GM18511 (cell line): Measurements from ENCODE around the gene BBS9.

Source experiments
- ATAC-seq: cut with Tn5 transposase; IDR thresholded peaks from one replicate; pipeline ENCODE4 v1.9.1; 2021; ENCODE audit warnings: mild to moderate bottlenecking, moderate library complexity; ENCODE audit not compliant: unreplicated experiment

Gene BBS9

GRCh38 chr7:33351709-33352108, 222.3 kb downstream of the BBS9 start:
- no peak for ATAC-seq

GRCh38 chr7:33354201-33354600, 224.8 kb downstream of the BBS9 start:
- ATAC-seq = no peak

DNA sequence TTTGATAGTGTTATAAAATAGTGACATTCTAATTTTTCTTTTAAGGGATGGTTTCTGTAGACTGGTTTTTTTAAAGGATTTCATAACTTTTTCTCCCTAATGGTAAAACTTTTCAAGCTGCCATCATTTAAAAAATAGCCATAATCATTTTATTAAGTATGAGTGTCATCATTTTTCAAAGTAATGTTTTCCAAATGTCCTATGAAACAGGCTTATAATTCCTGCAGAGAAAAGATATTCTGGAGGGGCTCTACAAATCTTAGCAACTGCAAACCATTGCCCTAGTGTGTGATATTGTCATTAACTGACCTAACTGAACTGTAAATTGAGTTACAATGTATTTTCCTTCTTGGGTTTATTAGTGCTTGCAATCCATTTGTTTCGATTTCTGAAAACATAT, 226.0 kb downstream of the BBS9 start:
- ATAC-seq = no peak

- ATAC-seq = no peak
These were observed 227.0 kb downstream of the BBS9 start for GRCh38 chr7:33356336-33356735.

DNA sequence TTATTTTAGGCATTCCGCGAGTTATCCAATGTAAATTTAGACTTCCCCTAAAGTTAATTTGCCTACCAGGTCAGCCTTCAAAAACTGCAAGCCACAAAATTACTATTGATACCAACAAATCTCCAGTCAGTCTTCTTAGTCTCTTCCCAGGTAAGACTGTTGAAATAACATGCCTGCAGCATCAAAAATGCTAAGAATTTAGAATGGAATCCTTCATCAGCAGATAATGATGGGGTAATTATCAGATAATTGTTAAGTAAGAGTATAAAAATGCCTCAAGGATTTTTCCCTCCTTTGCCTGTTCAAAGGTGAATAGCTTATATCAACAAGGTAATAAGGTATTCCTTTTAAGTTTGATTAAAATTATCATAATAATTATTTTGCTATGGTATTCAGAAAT, 228.5 kb downstream of the BBS9 start:
- no peak for ATAC-seq

- ATAC-seq = peak; percentile 55
These were observed 240.5 kb downstream of the BBS9 start for GRCh38 chr7:33369888-33370287.

DNA sequence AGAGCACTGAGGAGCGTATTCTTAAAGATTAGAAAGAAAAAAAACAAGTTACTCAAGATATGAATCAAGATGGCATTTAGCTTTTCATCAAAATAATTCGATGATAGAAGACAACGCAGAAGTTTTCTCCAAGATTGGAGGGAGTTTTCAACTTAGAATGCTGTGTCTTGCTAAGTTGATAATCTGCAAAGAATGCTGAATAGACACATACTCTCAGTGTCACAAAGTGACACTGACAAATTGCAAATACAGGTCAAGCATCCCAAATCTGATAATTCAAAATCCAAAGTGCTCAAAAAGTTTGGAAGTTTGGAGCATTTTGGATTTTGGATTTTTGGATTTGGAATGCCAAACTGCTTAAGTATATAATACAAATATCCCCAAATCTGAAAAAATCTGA, 243.8 kb downstream of the BBS9 start:
- ATAC-seq = no peak

- no peak for ATAC-seq
These were observed 250.6 kb downstream of the BBS9 start for GRCh38 chr7:33379891-33380525.

DNA sequence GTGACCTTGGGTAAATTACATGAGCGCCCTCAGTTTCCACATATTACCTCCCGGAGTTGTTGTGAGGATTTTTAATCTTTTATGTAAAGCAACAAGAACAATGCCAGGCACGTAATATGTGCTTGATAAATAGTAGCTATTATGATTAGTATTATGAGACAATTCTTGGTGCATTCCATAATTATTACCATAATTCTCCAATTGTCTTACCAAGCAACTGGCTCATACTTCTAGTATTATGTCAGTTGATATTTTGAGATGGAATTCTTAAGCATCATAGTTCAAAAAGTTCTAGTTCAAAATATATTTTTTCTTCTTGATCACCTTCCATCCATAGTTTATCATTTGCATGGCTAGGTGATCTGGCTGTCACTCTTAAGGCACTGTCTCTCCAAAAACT, 259.0 kb downstream of the BBS9 start:
- no peak for ATAC-seq

DNA sequence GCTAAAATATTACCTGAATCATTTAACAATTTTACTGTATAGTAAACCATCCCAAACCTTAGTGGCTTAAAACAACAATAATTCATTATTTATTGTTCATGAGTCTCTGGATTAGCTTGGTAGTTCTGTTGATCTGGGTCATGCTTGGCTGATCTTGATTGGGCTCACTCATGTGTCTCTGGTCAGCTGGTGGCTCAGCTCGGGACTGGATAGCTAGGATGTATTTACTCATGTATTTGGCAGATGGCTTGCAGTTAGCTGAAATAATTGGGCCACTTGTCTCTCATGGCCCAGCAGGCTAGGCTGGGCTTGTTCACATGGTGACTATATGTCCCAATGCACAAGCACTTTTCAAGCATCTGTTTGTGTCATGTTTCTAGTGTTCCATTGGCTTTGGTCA, 262.8 kb downstream of the BBS9 start:
- no peak for ATAC-seq

DNA sequence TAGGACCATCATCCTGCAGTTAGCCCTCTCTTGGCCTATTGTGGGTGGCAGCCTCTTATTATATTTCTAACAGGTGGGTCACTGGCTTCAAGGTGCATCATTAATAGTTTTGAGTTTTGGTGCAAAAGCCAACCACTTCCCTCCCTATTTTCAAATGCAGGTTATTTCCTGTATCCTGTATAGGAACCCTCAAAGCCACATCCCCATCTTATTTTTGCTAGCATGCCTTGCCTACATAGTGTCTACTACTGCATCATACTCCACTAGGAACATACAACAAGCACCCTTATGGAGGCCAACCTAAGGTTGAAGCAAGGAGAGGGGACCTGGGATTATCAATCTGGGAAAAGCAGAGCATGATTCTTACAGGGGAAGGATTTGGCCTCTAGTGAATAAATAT, 264.4 kb downstream of the BBS9 start:
- ATAC-seq = no peak

- ATAC-seq = no peak
These were observed 266.0 kb downstream of the BBS9 start for GRCh38 chr7:33395340-33395739.

GRCh38 chr7:33399528-33400213, 270.3 kb downstream of the BBS9 start:
- no peak for ATAC-seq

DNA sequence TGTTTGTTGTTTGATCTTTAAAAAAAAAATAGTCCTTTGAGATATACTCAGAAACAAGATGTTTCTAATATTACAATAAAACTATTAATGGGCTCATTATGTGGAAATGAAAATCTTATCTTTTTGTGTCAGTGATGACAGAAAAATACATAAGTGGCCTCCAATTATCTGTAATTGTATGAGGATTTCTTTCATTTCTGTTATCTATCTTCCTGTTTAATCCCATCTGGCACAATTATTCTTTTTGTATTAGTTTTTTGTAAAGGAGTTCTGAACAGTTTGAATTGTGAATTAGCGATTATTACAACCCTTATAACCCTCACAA, 270.8 kb downstream of the BBS9 start:
- no peak for ATAC-seq

DNA sequence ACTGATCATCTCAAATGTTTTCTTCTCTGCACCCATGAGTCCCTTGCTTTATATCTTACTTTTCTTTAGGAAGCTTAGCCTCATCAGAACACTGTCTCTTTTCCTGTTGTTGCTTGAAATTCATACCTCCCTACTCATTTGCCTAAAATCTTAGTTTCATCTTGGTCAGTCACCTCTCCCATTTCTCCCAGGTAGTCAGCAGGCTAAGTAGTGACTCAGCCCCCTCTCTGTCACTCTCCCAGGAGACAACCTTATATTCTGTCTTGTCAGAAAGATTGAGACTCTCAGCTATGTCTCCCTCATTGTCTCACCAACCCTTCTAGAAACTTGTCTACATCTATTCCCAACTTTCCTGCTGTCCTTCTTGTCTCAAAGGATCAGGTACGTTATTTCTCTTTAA, 280.9 kb downstream of the BBS9 start:
- ATAC-seq = no peak

DNA sequence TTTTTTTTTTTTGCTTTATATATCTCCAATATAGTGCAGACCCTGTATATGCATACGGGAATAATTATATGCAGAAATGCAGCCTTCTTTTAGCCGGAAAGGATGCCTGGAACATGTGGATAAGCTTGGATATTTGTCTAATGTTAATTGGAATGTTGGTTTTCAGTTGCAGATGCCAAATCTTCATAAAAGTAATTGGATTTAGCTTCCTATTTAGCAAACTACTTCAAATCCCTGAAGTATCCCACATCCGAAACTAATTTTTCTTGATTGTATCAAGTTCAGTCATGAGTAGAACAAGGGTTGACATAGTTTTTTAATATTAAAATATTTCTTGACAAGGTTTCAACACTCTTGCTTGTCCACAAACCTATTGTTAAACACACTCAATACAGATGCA, 281.7 kb downstream of the BBS9 start:
- no peak for ATAC-seq

- ATAC-seq = no peak
These were observed 283.0 kb downstream of the BBS9 start for GRCh38 chr7:33412331-33412730.

GRCh38 chr7:33418251-33418701, 288.9 kb downstream of the BBS9 start:
- ATAC-seq = no peak

DNA sequence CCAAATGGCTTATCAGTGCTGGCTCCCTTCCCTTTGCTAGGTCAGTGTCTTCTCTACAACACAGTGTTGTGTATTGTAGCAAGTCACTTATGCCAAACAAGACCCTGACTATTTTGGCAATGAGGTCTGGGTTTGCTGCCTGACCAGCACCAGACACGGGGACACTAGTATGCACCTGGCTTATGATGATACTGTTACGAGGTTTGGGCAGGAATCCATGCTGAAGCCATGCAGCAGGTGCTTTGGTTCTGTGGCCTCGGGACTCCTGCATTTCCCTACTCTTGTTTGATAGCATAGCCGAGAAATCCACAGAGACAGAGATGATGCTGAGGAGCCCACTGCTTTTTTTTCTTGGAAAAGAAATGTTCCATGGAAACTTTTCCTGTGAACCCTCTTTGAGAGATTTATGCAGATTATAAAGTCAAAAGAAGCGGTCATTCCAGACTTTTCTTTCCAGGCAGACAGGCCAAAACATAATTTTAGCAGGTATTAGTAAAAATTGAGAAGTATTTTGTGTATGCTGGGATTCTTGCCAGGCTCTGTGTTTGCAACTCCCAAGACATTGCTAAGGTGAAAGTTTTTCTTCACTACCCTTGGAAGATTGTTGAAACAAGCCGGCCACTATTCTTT, 291.1 kb downstream of the BBS9 start:
- no peak for ATAC-seq

DNA sequence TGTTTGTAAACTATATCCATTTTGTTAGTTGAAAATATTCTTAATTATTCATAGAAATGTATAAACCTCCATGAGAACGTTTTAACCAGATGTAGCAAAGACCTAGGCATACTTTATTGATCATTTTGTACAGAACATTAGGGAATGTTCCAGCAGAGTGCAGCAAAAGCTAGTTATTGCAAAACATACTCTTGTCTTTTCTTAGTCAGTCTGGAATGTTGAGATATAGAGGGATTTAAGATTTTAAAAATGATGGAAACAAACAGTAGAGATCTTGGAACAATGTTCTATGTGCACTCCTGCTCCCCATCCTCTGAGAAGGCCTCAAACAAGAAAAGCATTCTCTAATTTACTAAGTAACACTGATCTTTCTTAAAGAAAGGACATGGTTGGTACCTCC, 292.1 kb downstream of the BBS9 start:
- no peak for ATAC-seq

DNA sequence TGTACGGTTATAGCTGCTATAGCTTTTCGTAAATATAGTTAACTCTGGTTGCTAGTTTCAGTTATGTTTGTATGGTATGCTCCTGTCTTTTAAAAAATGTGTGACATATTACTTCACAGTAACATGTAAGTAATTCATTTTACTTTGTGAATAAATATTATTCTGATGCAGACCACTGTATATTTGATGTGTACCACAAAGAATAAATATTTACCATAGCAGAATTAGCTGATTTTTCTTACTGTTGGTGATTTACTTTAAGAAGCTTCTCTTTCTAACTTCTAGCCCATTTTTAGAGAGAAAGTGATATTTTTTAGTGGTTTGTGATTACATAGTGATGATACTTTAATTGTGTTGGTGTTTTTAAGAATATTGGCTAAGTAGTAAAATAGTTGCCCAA, 292.8 kb downstream of the BBS9 start:
- no peak for ATAC-seq

GRCh38 chr7:33422825-33423645, 293.7 kb downstream of the BBS9 start:
- peak; percentile 51 for ATAC-seq
